GM12878 (cell line): ENCODE measurements around the gene SMIM32. TPM values are rescaled to one million over a fixed set of nuclear protein-coding genes. Genes with fewer than 3 reads are reported as not detected.

ENCODE experiments used
- ATAC-seq: fragments of 200-7000 bp; cut with Tn5 transposase; 3 replicates; pipeline ENCODE4 v1.9.1; 2020; ENCODE audit warnings: mild to moderate bottlenecking, moderate library complexity
- BruUV-seq: library from RNA; stranded (reverse); fragments of 400-500 nt; replicated peaks from 2 replicates; lab custom pipeline; 2021; lab: Mats Ljungman, UMichigan
- CTCF ChIA-PET: fragments of 300-600 bp; sonication (Branson Sonifier 250); formaldehyde crosslinking; extraction: SDS; loops from one replicate; lab custom pipeline; 2021; ENCODE audit warnings: inconsistent platforms; lab: Yijun Ruan, JAX
- POLR2A ChIA-PET: fragments of 350-600 bp; formaldehyde crosslinking; extraction: SDS; loops from one replicate; lab custom pipeline; 2021; ENCODE audit warnings: inconsistent platforms; lab: Charles Lee
- RAD21 ChIA-PET: fragments of 300-600 bp; sonication (Branson Sonifier 250); formaldehyde crosslinking; loops from one replicate; lab custom pipeline; 2023; ENCODE audit warnings: antibody characterized with exemption; ENCODE audit not compliant: unreplicated experiment; lab: Charles Lee
- SMC1A ChIA-PET: fragments of 300-600 bp; sonication (Branson Sonifier 250); formaldehyde crosslinking; loops from one replicate; lab custom pipeline; 2023; ENCODE audit not compliant: unreplicated experiment, uncharacterized antibody; lab: Charles Lee
- DNase-seq: peaks from one replicate; pipeline ENCODE4 v3.0.0-alpha.2; 2011; ENCODE audit warnings: low read depth, low spot score
- FAIRE-seq: peaks from 3 replicates; lab custom pipeline; 2011; peaks lifted over from hg19 to GRCh38; lab: Jason Lieb, UNC
- H2AFZ ChIP-seq: 2 replicates; pipeline ENCODE4 v1.6.0; 2011; ENCODE audit warnings: low read depth, low read length, control low read depth; ENCODE audit not compliant: control insufficient read depth
- H3K27ac ChIP-seq: 2 replicates; pipeline ENCODE4 v1.5.1; 2011; ENCODE audit warnings: control low read depth; ENCODE audit not compliant: control insufficient read depth, insufficient read depth
- H3K27me3 ChIP-seq, 2 experiments: replicated peaks in 1 of 2; 2 replicates each; pipeline versions ENCODE4 v1.6.0 to v1.6.1; 2011; ENCODE audit warnings: low read length in 1 of 2; ENCODE audit not compliant: control insufficient read depth in 2 of 2, insufficient read depth in 2 of 2
- H3K36me3 ChIP-seq, 2 experiments: 2 replicates each; pipeline ENCODE4 v1.5.1; 2011; ENCODE audit warnings: low read length in 1 of 2; ENCODE audit not compliant: control insufficient read depth in 2 of 2, insufficient read depth in 2 of 2
- H3K4me1 ChIP-seq: 2 replicates; pipeline ENCODE4 v1.6.1; 2011; ENCODE audit warnings: mild to moderate bottlenecking, low read length, moderate library complexity, mixed read lengths; ENCODE audit not compliant: control insufficient read depth, insufficient read depth
- H3K4me2 ChIP-seq: 2 replicates; pipeline ENCODE4 v1.6.0; 2011; ENCODE audit warnings: control low read depth; ENCODE audit not compliant: control insufficient read depth, insufficient read depth
- H3K4me3 ChIP-seq: fragments of 200-600 bp; sonication (generic); 2 replicates; pipeline ENCODE4 v1.5.1; 2016
- H3K79me2 ChIP-seq: 2 replicates; pipeline ENCODE4 v1.6.0; 2011; ENCODE audit warnings: low read length; ENCODE audit not compliant: control insufficient read depth, insufficient read depth
- H3K9ac ChIP-seq: 2 replicates; pipeline ENCODE4 v1.8.0; 2011; ENCODE audit warnings: low read length, control low read depth, mixed read lengths; ENCODE audit not compliant: control insufficient read depth, insufficient read depth
- H3K9me3 ChIP-seq: replicated peaks from 3 replicates; pipeline ENCODE4 v1.5.1; 2011; ENCODE audit warnings: mild to moderate bottlenecking, low read length; ENCODE audit not compliant: control insufficient read depth, insufficient read depth
- H4K20me1 ChIP-seq: 2 replicates; pipeline ENCODE4 v1.6.0; 2011; ENCODE audit not compliant: control insufficient read depth, insufficient read depth
- PML ChIP-seq: IDR thresholded peaks from 2 replicates; pipeline ENCODE4 v1.6.1; 2012; ENCODE audit warnings: low read length, inconsistent platforms
- STAT1 ChIP-seq: fragments of 450-650 bp; conservative IDR thresholded peaks from 2 replicates; pipeline ENCODE4 v1.6.1; 2014; ENCODE audit warnings: antibody characterized with exemption, mild to moderate bottlenecking
- SUPT20H ChIP-seq: IDR thresholded peaks from 2 replicates; pipeline ENCODE4 v1.6.1; 2011; ENCODE audit warnings: low read depth, mild to moderate bottlenecking, low read length, moderate library complexity, borderline replicate concordance; ENCODE audit not compliant: control insufficient read depth
- ZNF24 ChIP-seq: fragments of 450-650 bp; IDR thresholded peaks from 2 replicates; pipeline ENCODE4 v1.6.1; 2017; ENCODE audit warnings: antibody characterized with exemption, mild to moderate bottlenecking
- ZNF622 ChIP-seq: fragments of 450-650 bp; IDR thresholded peaks from 2 replicates; pipeline ENCODE4 v1.6.1; 2017; ENCODE audit warnings: mild to moderate bottlenecking, inconsistent platforms
- WGBS: methylation state at CpG from one replicate; pipeline ENCODE4 v1.1.6; 2016; ENCODE audit warnings: low lambda C conversion rate; ENCODE audit not compliant: insufficient replicate concordance, insufficient coverage; ENCODE audit errors: missing lambda C conversion rate; 5-methylcytosine and 5-hydroxymethylcytosine counted together
- in situ Hi-C: fragments of 300-500 bp; cut with MboI; formaldehyde crosslinking; loops from 9 replicates; pipeline ENCODE4 v1.14.3; 2018; ENCODE audit warnings: mixed read lengths
- intact Hi-C: fragments of 100-400 bp; cut with micrococcal nuclease; formaldehyde crosslinking; loops from one replicate; pipeline ENCODE4 v1.14.2; 2022; ENCODE audit not compliant: unreplicated experiment
- polyA plus RNA-seq, 11 experiments: library from polyadenylated mRNA; depleted of rRNA in 4 of 11; unstranded in 6 of 11; stranded (reverse) in 5 of 11; fragments of >200 nt; fragmentation: Nextera tagmentation in 4 of 11; fragmentation: Illumina TruSeq in 1 of 11; extraction: Ambion mirVana in 4 of 11; extraction: Trizol in 1 of 11; gene quantifications; 1 replicate in 1 of 11; 2 replicates in 10 of 11; pipeline versions ENCODE4 v1.2.1 to v1.2.3, GENCODE V29; 2011 to 2016; ENCODE audit warnings: inconsistent platforms in 2 of 11, missing spikeins in 2 of 11, low read depth in 1 of 11
- total RNA-seq, 4 experiments: library from RNA; depleted of rRNA in 3 of 4; stranded (reverse); fragments of >200 nt in 3 of 4; fragmentation: Illumina TruSeq in 1 of 4; extraction: Trizol in 1 of 4; gene quantifications; 2 replicates each; pipeline versions ENCODE4 v1.2.1 to v1.2.3, GENCODE V29; 2013 to 2021
- TF ChIP-seq, protein P1 (sequence below): fragments of 450-650 bp; IDR thresholded peaks from 2 replicates; pipeline ENCODE4 v1.6.1; 2014; ENCODE audit warnings: mild to moderate bottlenecking

The SMIM32 gene
- total and polyA plus RNA-seq, 10 of the 15 experiments (the other 5 are each of a cell fraction or from before 2014, with no cell fraction given), result not detected

DNA sequence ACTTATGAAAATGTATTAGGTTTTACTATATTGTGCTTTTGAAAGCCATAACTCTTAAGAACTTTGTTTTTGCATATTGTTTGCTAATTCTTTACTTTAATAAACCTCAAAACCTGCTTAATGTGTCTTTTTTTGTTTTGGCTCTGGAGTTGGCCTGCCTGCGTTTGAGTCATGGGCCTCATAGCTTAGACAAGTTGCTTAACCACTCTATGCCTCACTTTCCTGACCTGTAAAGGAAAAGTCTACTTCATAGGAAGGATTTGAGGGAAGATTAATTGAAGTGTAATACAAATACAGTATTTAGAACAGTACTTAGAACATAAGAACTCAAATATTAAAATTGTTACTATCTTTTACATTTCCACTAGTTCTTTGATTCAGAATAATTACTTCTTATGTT lies 10.3 kb downstream of the SMIM32 start:
- H3K36me3 ChIP-seq, result no peaks in the 10 kb centered on the region; a peak in 1 of 4 replicates
- H3K4me1 ChIP-seq, result no peaks in the 10 kb centered on the region
- TF ChIP-seq, protein P1, sequence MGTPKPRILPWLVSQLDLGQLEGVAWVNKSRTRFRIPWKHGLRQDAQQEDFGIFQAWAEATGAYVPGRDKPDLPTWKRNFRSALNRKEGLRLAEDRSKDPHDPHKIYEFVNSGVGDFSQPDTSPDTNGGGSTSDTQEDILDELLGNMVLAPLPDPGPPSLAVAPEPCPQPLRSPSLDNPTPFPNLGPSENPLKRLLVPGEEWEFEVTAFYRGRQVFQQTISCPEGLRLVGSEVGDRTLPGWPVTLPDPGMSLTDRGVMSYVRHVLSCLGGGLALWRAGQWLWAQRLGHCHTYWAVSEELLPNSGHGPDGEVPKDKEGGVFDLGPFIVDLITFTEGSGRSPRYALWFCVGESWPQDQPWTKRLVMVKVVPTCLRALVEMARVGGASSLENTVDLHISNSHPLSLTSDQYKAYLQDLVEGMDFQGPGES, result no peak
- TF ChIP-seq ZNF24 (no peak), PML (no peak), STAT1 (no peak), ZNF622 (no peak), SUPT20H (no peak)
- TF ChIP-seq, all 136 proteins: peak for 0
- BruUV-seq, result no TSS peak
- Histone ChIP-seq H3K9ac (no peak overlapping the region), H3K27me3 (no peaks in the 10 kb centered on the region), H4K20me1 (no peaks in the 10 kb centered on the region), H3K27ac (no peak overlapping the region), H3K9me3 (no peaks in the 10 kb centered on the region), H2AFZ (no peak overlapping the region), H3K79me2 (no peaks in the 10 kb centered on the region), H3K4me3 (no peak overlapping the region), H3K4me2 (no peak overlapping the region)
- ChIA-PET CTCF (interaction anchor here (0.6 kb wide), 1 partner anchor 682 kb away, joined by 4 read pairs; no protein-coding TSS in a partner anchor), POLR2A (no interaction called here), SMC1A (no interaction called here), RAD21 (no interaction called here)
- WGBS, result 96% methylated on average over 1 of the region's 1 CpG
- intact Hi-C loops, result no loop called here
- no peak for DNase-seq
- in situ Hi-C loops, result no loop called here
- FAIRE-seq, result no peak
- no peak for ATAC-seq
